Liver (tissue), 9 donors: ENCODE results near the gene TBX2. TPM values are rescaled to one million over a fixed set of nuclear protein-coding genes. Genes with fewer than 3 reads are reported as not detected.

ENCODE experiments used
- DNase-seq: peaks from one replicate; pipeline ENCODE4 v3.0.0-alpha.2; 2017; ENCODE audit warnings: low spot score
- H3K27ac ChIP-seq, 2 donors: one replicate each; pipeline ENCODE4 v1.7.0; 2013; ENCODE audit warnings: inconsistent platforms in 2 of 2, low read length in 2 of 2, control low read depth in 1 of 2, low read depth in 1 of 2, mild to moderate bottlenecking in 1 of 2
- H3K27me3 ChIP-seq, 4 donors: one replicate each; pipeline versions ENCODE4 v1.6.1 to v1.7.0; 2013; ENCODE audit warnings: low read length in 3 of 4, inconsistent platforms in 1 of 4, mild to moderate bottlenecking in 1 of 4, moderate library complexity in 1 of 4; ENCODE audit not compliant: control insufficient read depth in 4 of 4, insufficient read depth in 4 of 4
- H3K36me3 ChIP-seq, 4 donors: one replicate each; pipeline versions ENCODE4 v1.6.1 to v1.7.0; 2013; ENCODE audit warnings: low read length in 3 of 4, mild to moderate bottlenecking in 3 of 4, low read depth in 1 of 4, moderate library complexity in 1 of 4; ENCODE audit not compliant: control insufficient read depth in 4 of 4, insufficient read depth in 3 of 4
- H3K4me1 ChIP-seq, 4 donors: one replicate each; pipeline versions ENCODE4 v1.6.1 to v1.7.0; 2013; ENCODE audit warnings: low read length in 3 of 4, mild to moderate bottlenecking in 3 of 4, moderate library complexity in 1 of 4; ENCODE audit not compliant: control insufficient read depth in 4 of 4, insufficient read depth in 4 of 4
- H3K4me3 ChIP-seq, 3 donors: one replicate each; pipeline versions ENCODE4 v1.6.1 to v1.7.0; 2013; ENCODE audit warnings: low read length in 3 of 3, control low read depth in 1 of 3, low read depth in 1 of 3, mild to moderate bottlenecking in 1 of 3
- H3K9ac ChIP-seq, 2 donors: one replicate each; pipeline ENCODE4 v1.7.0; 2013; ENCODE audit warnings: low read length in 2 of 2, mild to moderate bottlenecking in 2 of 2, moderate library complexity in 2 of 2, control low read depth in 1 of 2, low read depth in 1 of 2
- H3K9me3 ChIP-seq, 4 donors: one replicate each; pipeline versions ENCODE4 v1.6.1 to v1.7.0; 2013; ENCODE audit warnings: low read length in 3 of 4; ENCODE audit not compliant: control insufficient read depth in 4 of 4
- FOXA1 ChIP-seq: IDR thresholded peaks from 2 replicates; pipeline ENCODE4 v1.6.1; 2016; ENCODE audit warnings: antibody characterized with exemption
- FOXA2 ChIP-seq: IDR thresholded peaks from 2 replicates; pipeline ENCODE4 v1.6.1; 2016; ENCODE audit warnings: antibody characterized with exemption
- GABPA ChIP-seq, 2 donors: IDR thresholded peaks in 1 of 2; conservative IDR thresholded peaks in 1 of 2; 2 replicates each; pipeline ENCODE4 v1.6.1; 2016; ENCODE audit warnings: antibody characterized with exemption in 2 of 2, mild to moderate bottlenecking in 1 of 2, moderate library complexity in 1 of 2
- HNF4G ChIP-seq: IDR thresholded peaks from 2 replicates; pipeline ENCODE4 v1.6.1; 2016; ENCODE audit warnings: antibody characterized with exemption
- JUND ChIP-seq, 2 donors: IDR thresholded peaks; 2 replicates each; pipeline ENCODE4 v1.6.1; 2016; ENCODE audit warnings: antibody characterized with exemption in 2 of 2
- RAD21 ChIP-seq, 2 donors: IDR thresholded peaks; 2 replicates each; pipeline ENCODE4 v1.6.1; 2016; ENCODE audit warnings: antibody characterized with exemption in 2 of 2, mild to moderate bottlenecking in 2 of 2
- RXRA ChIP-seq, 2 donors: IDR thresholded peaks; 2 replicates each; pipeline ENCODE4 v1.6.1; 2017 to 2018; ENCODE audit warnings: antibody characterized with exemption in 2 of 2, mild to moderate bottlenecking in 1 of 2
- SP1 ChIP-seq: IDR thresholded peaks from 2 replicates; pipeline ENCODE4 v1.6.1; 2018; ENCODE audit warnings: antibody characterized with exemption, mild to moderate bottlenecking
- TAF1 ChIP-seq: conservative IDR thresholded peaks from 2 replicates; pipeline ENCODE4 v1.6.1; 2016; ENCODE audit warnings: antibody characterized with exemption, mild to moderate bottlenecking
- YY1 ChIP-seq: IDR thresholded peaks from 2 replicates; pipeline ENCODE4 v1.6.1; 2016; ENCODE audit warnings: antibody characterized with exemption, mild to moderate bottlenecking
- WGBS: extraction: QIAGEN DNeasy Blood & Tissue Kit; methylation state at CpG from one replicate; pipeline ENCODE4 v1.1.7; 2013; 5-methylcytosine and 5-hydroxymethylcytosine counted together
- polyA plus RNA-seq, 2 donors: library from polyadenylated mRNA; stranded (reverse) in 1 of 2; unstranded in 1 of 2; fragments of 200-250 nt in 1 of 2; fragments of >200 nt in 1 of 2; fragmentation: Nextera tagmentation in 1 of 2; extraction: Ambion mirVana in 1 of 2; gene quantifications; one replicate each; pipeline versions ENCODE4 v1.2.1 to v1.2.3, GENCODE V29; 2013 to 2015
- total RNA-seq, 2 donors: library from RNA; depleted of rRNA; stranded (reverse); fragments of >200 nt; gene quantifications; one replicate each; pipeline ENCODE4 v1.2.3, GENCODE V29; 2014
- TF ChIP-seq, protein P1 (sequence below): fragments of 150-350 bp; IDR thresholded peaks from 2 replicates; pipeline ENCODE4 v1.5.1; 2017; ENCODE audit warnings: improper control_type of control experiment, low read depth, low read length; ENCODE audit not compliant: missing input control
- TF ChIP-seq, protein P2 (sequence below): IDR thresholded peaks from 2 replicates; pipeline ENCODE4 v1.6.1; 2016; ENCODE audit warnings: antibody characterized with exemption
- TF ChIP-seq, protein P3 (sequence below): IDR thresholded peaks from 2 replicates; pipeline ENCODE4 v1.6.1; 2016; ENCODE audit warnings: antibody characterized with exemption, mild to moderate bottlenecking
- donor health status: healthy.
- donor health status: healthy.
- donor health status: healthy.
- donor health status: healthy.
- donor health status: healthy.

Gene TBX2
- total and polyA plus RNA-seq, 4 donors: 0.85 to 3.1 (median 2.5) TPM

DNA sequence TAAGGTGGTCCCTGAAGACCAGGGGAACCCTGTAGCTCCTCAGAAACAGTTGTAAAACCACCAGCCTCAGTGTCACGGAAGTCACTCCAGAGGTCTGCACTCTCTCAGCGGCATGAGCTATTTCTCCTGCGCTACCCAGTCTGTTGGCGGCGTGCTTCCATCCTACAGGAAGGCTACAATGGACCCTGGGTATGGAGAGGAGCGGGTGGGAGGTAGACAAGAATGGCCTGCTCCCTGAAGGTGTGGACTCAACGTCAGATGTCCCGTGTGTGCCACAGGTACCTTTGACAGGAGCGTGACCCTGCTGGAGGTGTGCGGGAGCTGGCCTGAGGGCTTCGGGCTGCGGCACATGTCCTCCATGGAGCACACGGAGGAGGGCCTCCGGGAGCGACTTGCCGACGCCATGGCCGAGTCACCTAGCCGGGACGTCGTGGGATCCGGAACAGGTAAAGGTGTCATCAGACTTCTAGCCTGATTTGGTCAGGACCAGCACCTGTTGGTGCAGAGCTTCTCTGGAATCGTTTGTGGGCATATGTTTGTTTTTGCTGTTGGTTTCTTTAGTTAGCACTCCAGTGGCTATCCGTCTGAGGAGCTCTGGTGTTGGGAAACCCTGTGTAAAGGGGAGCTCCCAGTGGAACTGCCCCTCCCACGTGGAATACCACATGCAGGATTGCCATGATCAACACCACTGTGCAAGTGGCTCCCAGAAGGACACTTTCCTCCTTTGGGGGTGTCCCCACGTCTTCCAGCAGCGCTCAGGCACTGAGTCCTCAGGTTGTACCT, 31.4 kb upstream of the TBX2 start:
- H3K4me3 ChIP-seq: no peak overlapping the region
- no peaks in the 10 kb centered on the region for H3K36me3 ChIP-seq
- H3K4me1 ChIP-seq: no peaks in the 10 kb centered on the region
- DNase-seq: no peak
- no peak overlapping the region for H3K9ac ChIP-seq
- 96% methylated on average over 27 of the region's 27 CpGs for WGBS
- no peaks in the 10 kb centered on the region for H3K9me3 ChIP-seq
- no peaks in the 10 kb centered on the region for H3K27me3 ChIP-seq
- TF ChIP-seq TAF1 (no peak), RAD21 (IDR thresholded peaks at IDR 0.05) (no peak), YY1 (no peak), SP1 (no peak), HNF4G (no peak)
- no peak overlapping the region for H3K27ac ChIP-seq

- no peak for DNase-seq
- WGBS: 98% methylated on average over 7 of the region's 7 CpGs
- Histone ChIP-seq H3K4me1 (no peaks in the 10 kb centered on the region), H3K27ac (no peak overlapping the region), H3K36me3 (no peaks in the 10 kb centered on the region), H3K27me3 (no peaks in the 10 kb centered on the region), H3K9ac (no peak overlapping the region), H3K9me3 (no peaks in the 10 kb centered on the region), H3K4me3 (no peak overlapping the region)
- no peak for TF ChIP-seq FOXA1
- no peak for TF ChIP-seq SP1
These were observed 30.7 kb upstream of the TBX2 start for GRCh38 chr17:61368832-61369450.

GRCh38 chr17:61369751-61370150, 29.9 kb upstream of the TBX2 start:
- WGBS: 97% methylated on average over 10 of the region's 10 CpGs
- Histone ChIP-seq H3K27me3 (no peaks in the 10 kb centered on the region), H3K4me1 (no peaks in the 10 kb centered on the region), H3K9ac (no peak overlapping the region), H3K4me3 (no peak overlapping the region), H3K9me3 (no peaks in the 10 kb centered on the region), H3K36me3 (no peaks in the 10 kb centered on the region), H3K27ac (no peak overlapping the region)
- DNase-seq: no peak
- TF ChIP-seq, protein P1, sequence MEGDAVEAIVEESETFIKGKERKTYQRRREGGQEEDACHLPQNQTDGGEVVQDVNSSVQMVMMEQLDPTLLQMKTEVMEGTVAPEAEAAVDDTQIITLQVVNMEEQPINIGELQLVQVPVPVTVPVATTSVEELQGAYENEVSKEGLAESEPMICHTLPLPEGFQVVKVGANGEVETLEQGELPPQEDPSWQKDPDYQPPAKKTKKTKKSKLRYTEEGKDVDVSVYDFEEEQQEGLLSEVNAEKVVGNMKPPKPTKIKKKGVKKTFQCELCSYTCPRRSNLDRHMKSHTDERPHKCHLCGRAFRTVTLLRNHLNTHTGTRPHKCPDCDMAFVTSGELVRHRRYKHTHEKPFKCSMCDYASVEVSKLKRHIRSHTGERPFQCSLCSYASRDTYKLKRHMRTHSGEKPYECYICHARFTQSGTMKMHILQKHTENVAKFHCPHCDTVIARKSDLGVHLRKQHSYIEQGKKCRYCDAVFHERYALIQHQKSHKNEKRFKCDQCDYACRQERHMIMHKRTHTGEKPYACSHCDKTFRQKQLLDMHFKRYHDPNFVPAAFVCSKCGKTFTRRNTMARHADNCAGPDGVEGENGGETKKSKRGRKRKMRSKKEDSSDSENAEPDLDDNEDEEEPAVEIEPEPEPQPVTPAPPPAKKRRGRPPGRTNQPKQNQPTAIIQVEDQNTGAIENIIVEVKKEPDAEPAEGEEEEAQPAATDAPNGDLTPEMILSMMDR: no peak
- TF ChIP-seq TAF1 (no peak), JUND (IDR thresholded peaks at IDR 0.05) (no peak), YY1 (no peak), RXRA (IDR thresholded peaks at IDR 0.05) (no peak), GABPA (IDR thresholded peaks at IDR 0.05 in 1 of 2, conservative IDR thresholded peaks at IDR 0.05 in 1 of 2) (no peak), HNF4G (no peak), FOXA1 (no peak), FOXA2 (no peak)
- TF ChIP-seq, protein P2, sequence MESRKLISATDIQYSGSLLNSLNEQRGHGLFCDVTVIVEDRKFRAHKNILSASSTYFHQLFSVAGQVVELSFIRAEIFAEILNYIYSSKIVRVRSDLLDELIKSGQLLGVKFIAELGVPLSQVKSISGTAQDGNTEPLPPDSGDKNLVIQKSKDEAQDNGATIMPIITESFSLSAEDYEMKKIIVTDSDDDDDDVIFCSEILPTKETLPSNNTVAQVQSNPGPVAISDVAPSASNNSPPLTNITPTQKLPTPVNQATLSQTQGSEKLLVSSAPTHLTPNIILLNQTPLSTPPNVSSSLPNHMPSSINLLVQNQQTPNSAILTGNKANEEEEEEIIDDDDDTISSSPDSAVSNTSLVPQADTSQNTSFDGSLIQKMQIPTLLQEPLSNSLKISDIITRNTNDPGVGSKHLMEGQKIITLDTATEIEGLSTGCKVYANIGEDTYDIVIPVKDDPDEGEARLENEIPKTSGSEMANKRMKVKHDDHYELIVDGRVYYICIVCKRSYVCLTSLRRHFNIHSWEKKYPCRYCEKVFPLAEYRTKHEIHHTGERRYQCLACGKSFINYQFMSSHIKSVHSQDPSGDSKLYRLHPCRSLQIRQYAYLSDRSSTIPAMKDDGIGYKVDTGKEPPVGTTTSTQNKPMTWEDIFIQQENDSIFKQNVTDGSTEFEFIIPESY: no peak
- TF ChIP-seq, protein P3, sequence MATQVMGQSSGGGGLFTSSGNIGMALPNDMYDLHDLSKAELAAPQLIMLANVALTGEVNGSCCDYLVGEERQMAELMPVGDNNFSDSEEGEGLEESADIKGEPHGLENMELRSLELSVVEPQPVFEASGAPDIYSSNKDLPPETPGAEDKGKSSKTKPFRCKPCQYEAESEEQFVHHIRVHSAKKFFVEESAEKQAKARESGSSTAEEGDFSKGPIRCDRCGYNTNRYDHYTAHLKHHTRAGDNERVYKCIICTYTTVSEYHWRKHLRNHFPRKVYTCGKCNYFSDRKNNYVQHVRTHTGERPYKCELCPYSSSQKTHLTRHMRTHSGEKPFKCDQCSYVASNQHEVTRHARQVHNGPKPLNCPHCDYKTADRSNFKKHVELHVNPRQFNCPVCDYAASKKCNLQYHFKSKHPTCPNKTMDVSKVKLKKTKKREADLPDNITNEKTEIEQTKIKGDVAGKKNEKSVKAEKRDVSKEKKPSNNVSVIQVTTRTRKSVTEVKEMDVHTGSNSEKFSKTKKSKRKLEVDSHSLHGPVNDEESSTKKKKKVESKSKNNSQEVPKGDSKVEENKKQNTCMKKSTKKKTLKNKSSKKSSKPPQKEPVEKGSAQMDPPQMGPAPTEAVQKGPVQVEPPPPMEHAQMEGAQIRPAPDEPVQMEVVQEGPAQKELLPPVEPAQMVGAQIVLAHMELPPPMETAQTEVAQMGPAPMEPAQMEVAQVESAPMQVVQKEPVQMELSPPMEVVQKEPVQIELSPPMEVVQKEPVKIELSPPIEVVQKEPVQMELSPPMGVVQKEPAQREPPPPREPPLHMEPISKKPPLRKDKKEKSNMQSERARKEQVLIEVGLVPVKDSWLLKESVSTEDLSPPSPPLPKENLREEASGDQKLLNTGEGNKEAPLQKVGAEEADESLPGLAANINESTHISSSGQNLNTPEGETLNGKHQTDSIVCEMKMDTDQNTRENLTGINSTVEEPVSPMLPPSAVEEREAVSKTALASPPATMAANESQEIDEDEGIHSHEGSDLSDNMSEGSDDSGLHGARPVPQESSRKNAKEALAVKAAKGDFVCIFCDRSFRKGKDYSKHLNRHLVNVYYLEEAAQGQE: no peak
